DOHH2 (cell line): ENCODE data around the gene AOC1.

Source experiments
- EZH2phosphoT487 ChIP-seq: fragments of 200-600 bp; sonication (generic); IDR thresholded peaks from 2 replicates; pipeline ENCODE4 v1.6.1; 2017; ENCODE audit warnings: borderline replicate concordance, mild to moderate bottlenecking, antibody characterized with exemption, low read length, moderate library complexity, mixed read lengths
- TF ChIP-seq, protein P1 (sequence below): fragments of 200-600 bp; sonication (generic); IDR thresholded peaks from one replicate; pipeline ENCODE4 v1.5.1; 2014; ENCODE audit warnings: antibody characterized with exemption, mild to moderate bottlenecking, low read depth, low read length; ENCODE audit not compliant: poor library complexity, severe bottlenecking

- TF ChIP-seq, protein P1, sequence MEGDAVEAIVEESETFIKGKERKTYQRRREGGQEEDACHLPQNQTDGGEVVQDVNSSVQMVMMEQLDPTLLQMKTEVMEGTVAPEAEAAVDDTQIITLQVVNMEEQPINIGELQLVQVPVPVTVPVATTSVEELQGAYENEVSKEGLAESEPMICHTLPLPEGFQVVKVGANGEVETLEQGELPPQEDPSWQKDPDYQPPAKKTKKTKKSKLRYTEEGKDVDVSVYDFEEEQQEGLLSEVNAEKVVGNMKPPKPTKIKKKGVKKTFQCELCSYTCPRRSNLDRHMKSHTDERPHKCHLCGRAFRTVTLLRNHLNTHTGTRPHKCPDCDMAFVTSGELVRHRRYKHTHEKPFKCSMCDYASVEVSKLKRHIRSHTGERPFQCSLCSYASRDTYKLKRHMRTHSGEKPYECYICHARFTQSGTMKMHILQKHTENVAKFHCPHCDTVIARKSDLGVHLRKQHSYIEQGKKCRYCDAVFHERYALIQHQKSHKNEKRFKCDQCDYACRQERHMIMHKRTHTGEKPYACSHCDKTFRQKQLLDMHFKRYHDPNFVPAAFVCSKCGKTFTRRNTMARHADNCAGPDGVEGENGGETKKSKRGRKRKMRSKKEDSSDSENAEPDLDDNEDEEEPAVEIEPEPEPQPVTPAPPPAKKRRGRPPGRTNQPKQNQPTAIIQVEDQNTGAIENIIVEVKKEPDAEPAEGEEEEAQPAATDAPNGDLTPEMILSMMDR: no peak
- TF ChIP-seq EZH2phosphoT487: no peak
Observed at GRCh38 chr7:150806454-150806853, 45.9 kb upstream of the AOC1 start.
